ENCODE measurements around the gene CPSF3. TPM values are rescaled to one million over a fixed set of nuclear protein-coding genes. Genes with fewer than 3 reads are reported as not detected.

CPSF3 gene
- total RNA-seq, 2 donors from 2014 or later, result 46.6 to 58.4 TPM

- DNase-seq (ENCODE audit: low spot score), result peak; percentile 81
- Mint-ChIP-seq H3K4me1 (ENCODE audit: low read depth in 2 of 2) (peaks cover 25 to 30% of the 10 kb centered on the region in 2 donors), H3K9me3 (no peaks in the 10 kb centered on the region), H3K27ac (peak within 1 kb of the TSS; percentile 63 to 70), H3K36me3 (peaks cover 11% of the 10 kb centered on the region), H3K27me3 (no peaks in the 10 kb centered on the region), H3K4me3 (peak within 1 kb of the TSS; percentile 74)
- ATAC-seq, result peak; percentile 92
These were observed 51.1 kb downstream of the CPSF3 start, which contains the start of gene IAH1 for GRCh38 chr2:9474361-9475057. Gene IAH1 (plus strand): TSS chr2:9474551. CDS start chr2:9474567, 16 bp downstream.

- Mint-ChIP-seq H3K4me3 (no peak overlapping the region), H3K4me1 (ENCODE audit: low read depth in 2 of 2) (peaks cover 25 to 30% of the 10 kb centered on the region in 2 donors), H3K27me3 (no peaks in the 10 kb centered on the region), H3K9me3 (no peaks in the 10 kb centered on the region), H3K36me3 (peaks cover 11% of the 10 kb centered on the region), H3K27ac (peak overlapping the region in 1 of 2 donors; percentile 10)
- ATAC-seq, result no peak
- no peak for DNase-seq (ENCODE audit: low spot score)
These were observed 54.5 kb downstream of the CPSF3 start for GRCh38 chr2:9477914-9478313.

GRCh38 chr2:9478526-9478925 lies 55.1 kb downstream of the CPSF3 start:
- Mint-ChIP-seq H3K27ac (peak overlapping the region in 1 of 2 donors; percentile 10), H3K9me3 (no peaks in the 10 kb centered on the region), H3K4me3 (no peak overlapping the region), H3K4me1 (ENCODE audit: low read depth in 2 of 2) (peaks cover 22 to 25% of the 10 kb centered on the region in 2 donors), H3K36me3 (peaks cover 11% of the 10 kb centered on the region), H3K27me3 (no peaks in the 10 kb centered on the region)
- DNase-seq (ENCODE audit: low spot score) (no peak), ATAC-seq (no peak)

GRCh38 chr2:9480157-9480556 lies 56.7 kb downstream of the CPSF3 start:
- Mint-ChIP-seq H3K27me3 (no peaks in the 10 kb centered on the region), H3K4me3 (no peak overlapping the region), H3K36me3 (peaks cover 11% of the 10 kb centered on the region), H3K4me1 (ENCODE audit: low read depth in 2 of 2) (peaks cover 21 to 23% of the 10 kb centered on the region in 2 donors), H3K9me3 (no peaks in the 10 kb centered on the region), H3K27ac (no peak overlapping the region)
- no peak for DNase-seq (ENCODE audit: low spot score)
- ATAC-seq, result no peak

- Mint-ChIP-seq H3K27ac (peak overlapping the region; percentile 26 to 33), H3K9me3 (no peaks in the 10 kb centered on the region), H3K36me3 (peaks cover 4% of the 10 kb centered on the region), H3K27me3 (no peaks in the 10 kb centered on the region), H3K4me1 (ENCODE audit: low read depth in 2 of 2) (peaks cover 9% of the 10 kb centered on the region in 2 donors), H3K4me3 (no peak overlapping the region)
- ATAC-seq (no peak), DNase-seq (ENCODE audit: low spot score) (no peak)
These were observed 59.7 kb downstream of the CPSF3 start for GRCh38 chr2:9483107-9483506.

- Mint-ChIP-seq H3K27me3 (no peaks in the 10 kb centered on the region), H3K4me1 (ENCODE audit: low read depth in 2 of 2) (peaks cover 0 to 3% of the 10 kb centered on the region in 2 donors), H3K27ac (peak overlapping the region in 1 of 2 donors; percentile 33), H3K36me3 (no peaks in the 10 kb centered on the region), H3K9me3 (no peaks in the 10 kb centered on the region), H3K4me3 (no peak overlapping the region)
- no peak for ATAC-seq
- no peak for DNase-seq (ENCODE audit: low spot score)
These were observed 61.1 kb downstream of the CPSF3 start for GRCh38 chr2:9484533-9484932.

GRCh38 chr2:9488583-9489547 lies 65.4 kb downstream of the CPSF3 start:
- DNase-seq (ENCODE audit: low spot score) (no peak), ATAC-seq (no peak)
- H3K4me1 Mint-ChIP-seq (ENCODE audit: low read depth in 2 of 2), result peaks cover 10 to 16% of the 10 kb centered on the region in 2 donors
- H3K9me3 Mint-ChIP-seq, result no peaks in the 10 kb centered on the region
- H3K4me3 Mint-ChIP-seq, result no peak overlapping the region
- H3K27me3 Mint-ChIP-seq, result no peaks in the 10 kb centered on the region
- peaks cover 13% of the 10 kb centered on the region for H3K36me3 Mint-ChIP-seq
- H3K27ac Mint-ChIP-seq, result peak overlapping the region in 1 of 2 donors; percentile 33

- ATAC-seq (no peak), DNase-seq (ENCODE audit: low spot score) (no peak)
- Mint-ChIP-seq H3K9me3 (no peaks in the 10 kb centered on the region), H3K27ac (peak overlapping the region; percentile 22 to 63), H3K4me1 (ENCODE audit: low read depth in 2 of 2) (peaks cover 19 to 28% of the 10 kb centered on the region in 2 donors), H3K36me3 (peaks cover 13% of the 10 kb centered on the region), H3K4me3 (no peak overlapping the region), H3K27me3 (no peaks in the 10 kb centered on the region)
These were observed 67.3 kb downstream of the CPSF3 start for GRCh38 chr2:9490789-9491188.

- ATAC-seq (no peak), DNase-seq (ENCODE audit: low spot score) (no peak)
- H3K4me1 Mint-ChIP-seq (ENCODE audit: low read depth in 2 of 2), result peaks cover 29 to 35% of the 10 kb centered on the region in 2 donors
- H3K4me3 Mint-ChIP-seq, result peak overlapping the region; percentile 49
- no peaks in the 10 kb centered on the region for H3K27me3 Mint-ChIP-seq
- peaks cover 23% of the 10 kb centered on the region for H3K36me3 Mint-ChIP-seq
- peak overlapping the region; percentile 71 to 86 for H3K27ac Mint-ChIP-seq
- no peaks in the 10 kb centered on the region for H3K9me3 Mint-ChIP-seq
These were observed 69.5 kb downstream of the CPSF3 start for GRCh38 chr2:9492927-9493326.

GRCh38 chr2:9493478-9493877 lies 70.0 kb downstream of the CPSF3 start:
- Mint-ChIP-seq H3K36me3 (peaks cover 23% of the 10 kb centered on the region), H3K27me3 (no peaks in the 10 kb centered on the region), H3K9me3 (no peaks in the 10 kb centered on the region), H3K4me3 (peak overlapping the region; percentile 49), H3K4me1 (ENCODE audit: low read depth in 2 of 2) (peaks cover 29 to 38% of the 10 kb centered on the region in 2 donors), H3K27ac (peak overlapping the region; percentile 71 to 86)
- DNase-seq (ENCODE audit: low spot score), result no peak
- ATAC-seq, result peak; percentile 54 to 73

- DNase-seq (ENCODE audit: low spot score) (no peak), ATAC-seq (peak; percentile 58 to 61)
- Mint-ChIP-seq H3K27me3 (no peaks in the 10 kb centered on the region), H3K9me3 (no peaks in the 10 kb centered on the region), H3K4me3 (peak overlapping the region; percentile 49), H3K36me3 (peaks cover 23% of the 10 kb centered on the region), H3K27ac (peak overlapping the region; percentile 71 to 86), H3K4me1 (ENCODE audit: low read depth in 2 of 2) (peaks cover 29 to 38% of the 10 kb centered on the region in 2 donors)
These were observed 70.6 kb downstream of the CPSF3 start for GRCh38 chr2:9494081-9494480.

- ATAC-seq (no peak), DNase-seq (ENCODE audit: low spot score) (no peak)
- no peaks in the 10 kb centered on the region for H3K9me3 Mint-ChIP-seq
- H3K27me3 Mint-ChIP-seq, result no peaks in the 10 kb centered on the region
- H3K27ac Mint-ChIP-seq, result no peak overlapping the region
- peaks cover 39 to 42% of the 10 kb centered on the region in 2 donors for H3K4me1 Mint-ChIP-seq (ENCODE audit: low read depth in 2 of 2)
- H3K4me3 Mint-ChIP-seq, result no peak overlapping the region
- H3K36me3 Mint-ChIP-seq, result peaks cover 39% of the 10 kb centered on the region
These were observed 73.6 kb downstream of the CPSF3 start for GRCh38 chr2:9497017-9497416.

GRCh38 chr2:9498210-9498609 lies 74.8 kb downstream of the CPSF3 start:
- no peak overlapping the region for H3K27ac Mint-ChIP-seq
- no peak overlapping the region for H3K4me3 Mint-ChIP-seq
- no peak for DNase-seq (ENCODE audit: low spot score)
- ATAC-seq, result no peak
- no peaks in the 10 kb centered on the region for H3K9me3 Mint-ChIP-seq
- peaks cover 39% of the 10 kb centered on the region for H3K36me3 Mint-ChIP-seq
- H3K4me1 Mint-ChIP-seq (ENCODE audit: low read depth in 2 of 2), result peaks cover 39 to 41% of the 10 kb centered on the region in 2 donors
- H3K27me3 Mint-ChIP-seq, result no peaks in the 10 kb centered on the region

- H3K9me3 Mint-ChIP-seq, result no peaks in the 10 kb centered on the region
- DNase-seq (ENCODE audit: low spot score), result no peak
- peaks cover 8 to 16% of the 10 kb centered on the region in 2 donors for H3K4me1 Mint-ChIP-seq (ENCODE audit: low read depth in 2 of 2)
- H3K27ac Mint-ChIP-seq, result no peak overlapping the region
- no peak for ATAC-seq
- no peak overlapping the region for H3K4me3 Mint-ChIP-seq
- peaks cover 18% of the 10 kb centered on the region for H3K36me3 Mint-ChIP-seq
- H3K27me3 Mint-ChIP-seq, result no peaks in the 10 kb centered on the region
These were observed 85.5 kb downstream of the CPSF3 start for GRCh38 chr2:9508931-9509330.

All from natural killer cell treated with Interleukin-12 subunit alpha and Interleukin-12 subunit beta and Interleukin-15 and Interleukin-18, amount 100 ng/mL, for 72 hours (primary cell).